ENCODE results near the gene C3orf70.
"Not testable (repeated sequence)": the region's sequence is repeated elsewhere in the genome, so short reads cannot be mapped to it uniquely, and the experiment has no call there.

The C3orf70 gene

DNA sequence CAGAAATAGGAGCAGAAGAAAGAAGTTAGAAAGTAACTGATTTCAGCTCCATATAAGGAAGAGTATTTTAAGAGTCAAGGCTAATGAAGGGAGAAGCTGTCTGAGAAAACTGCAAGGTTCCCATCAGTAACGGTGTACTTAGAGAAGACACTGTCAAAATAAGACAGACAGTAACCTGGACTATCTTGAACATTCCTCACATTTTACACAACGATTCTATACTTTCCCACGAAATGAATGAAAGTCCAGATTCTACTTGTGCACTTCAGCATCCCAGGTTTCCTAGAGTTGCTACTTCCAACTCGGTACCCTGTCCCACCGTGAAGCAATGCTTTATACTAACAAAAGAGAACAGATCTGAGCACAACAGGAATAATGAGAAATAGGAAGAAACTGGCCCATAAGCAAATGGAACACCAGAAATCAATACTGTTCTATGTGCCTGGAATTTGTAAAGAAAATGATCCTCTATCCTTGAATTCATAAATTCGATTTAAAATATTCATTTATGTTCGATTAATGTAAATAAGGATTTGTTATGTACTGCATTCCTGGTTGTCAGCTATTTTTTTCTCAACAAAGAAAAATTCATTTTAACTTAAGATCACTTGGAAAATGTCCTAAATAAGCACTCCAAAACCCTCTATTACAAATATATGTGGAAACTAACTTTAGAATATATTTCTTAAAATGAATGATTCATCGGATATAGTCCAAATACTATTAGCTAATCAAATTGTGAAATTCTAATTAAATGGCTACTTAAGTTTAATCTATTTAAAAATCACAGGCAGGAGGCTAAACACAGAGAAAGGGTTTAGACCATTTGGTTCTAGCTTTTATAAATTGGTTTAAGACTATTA lies 1.5 kb downstream of the C3orf70 start:
- DNase-seq (ENCODE audit: low read depth in 1 of 2, low spot score in 1 of 2), result no peak

DNA sequence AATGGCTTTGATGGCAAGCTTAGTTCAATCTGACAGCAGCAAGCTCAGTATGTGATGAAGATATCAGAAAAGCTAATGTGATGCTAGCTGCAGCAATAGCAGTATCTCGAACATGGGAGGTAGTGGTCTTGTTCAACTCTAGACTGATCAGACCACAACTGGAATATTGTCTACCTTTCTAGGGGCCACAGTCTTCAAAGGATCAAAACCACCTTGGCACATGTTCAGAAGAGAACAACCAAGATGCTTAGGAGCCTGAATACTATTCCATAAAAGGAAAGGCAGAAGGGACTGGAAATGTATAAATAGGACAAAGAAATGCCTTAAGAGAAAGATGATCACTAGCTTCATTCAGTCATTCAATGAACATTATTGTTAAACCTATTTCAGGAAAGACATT lies 2.3 kb downstream of the C3orf70 start:
- no peak for DNase-seq (ENCODE audit: low read depth in 1 of 2, low spot score in 1 of 2)

DNA sequence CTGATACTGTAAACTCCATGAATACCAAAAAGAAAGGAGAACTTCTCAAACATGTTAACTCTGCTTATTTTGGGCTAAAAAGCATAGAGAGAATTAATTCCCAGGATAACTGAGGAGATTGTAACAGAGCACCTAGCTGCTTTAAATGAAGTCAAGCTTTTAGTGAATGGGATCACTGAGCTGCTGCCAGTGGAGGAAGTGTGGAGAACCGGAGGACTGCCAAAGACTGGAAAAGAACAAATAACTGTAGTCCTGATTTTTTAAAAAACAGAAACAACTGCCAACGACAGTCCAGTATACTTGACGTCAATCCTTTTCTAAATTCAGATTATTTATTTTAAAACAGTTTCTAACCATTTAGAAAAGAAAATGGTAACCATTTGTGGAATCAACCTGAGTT lies 3.3 kb downstream of the C3orf70 start:
- DNase-seq (ENCODE audit: low read depth in 1 of 2, low spot score in 1 of 2), result no peak

DNA sequence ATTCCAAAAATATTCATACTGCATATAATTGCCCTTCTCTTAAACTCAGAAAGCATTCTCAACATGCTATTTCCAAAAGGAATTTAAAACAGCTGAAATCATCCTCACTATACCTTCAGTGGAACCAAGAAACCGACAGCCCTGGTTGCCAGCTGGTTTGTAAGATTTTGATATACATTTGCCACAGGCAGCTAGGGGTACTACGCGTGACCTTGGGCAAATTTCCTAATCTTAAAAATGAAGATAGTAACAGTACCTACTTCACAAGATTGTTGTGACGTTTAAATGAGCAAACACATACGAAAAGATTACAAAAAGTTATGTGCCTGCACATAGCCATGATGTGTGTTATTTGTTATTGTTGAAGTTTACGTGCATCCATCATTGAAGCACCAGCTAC lies 7.3 kb downstream of the C3orf70 start:
- DNase-seq (ENCODE audit: low read depth in 1 of 2, low spot score in 1 of 2), result no peak

DNA sequence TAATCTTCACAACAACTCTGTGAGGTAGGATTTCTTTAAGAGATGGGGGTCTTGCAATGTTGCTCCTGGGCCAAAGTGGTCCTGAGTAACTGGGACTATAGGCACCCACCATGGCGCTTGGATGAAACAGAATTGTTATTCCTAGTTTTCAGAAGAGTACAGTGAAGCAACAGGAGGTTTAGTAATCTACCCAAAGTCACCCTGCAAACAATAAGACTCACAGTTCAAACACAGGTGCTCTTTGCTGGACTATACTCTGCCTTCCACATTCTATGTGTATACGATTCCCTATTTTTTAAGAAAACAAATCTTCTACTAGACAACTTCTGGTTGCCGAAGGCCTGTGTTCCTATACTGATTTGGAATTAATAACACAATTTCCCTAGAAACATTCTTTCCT lies 8.1 kb downstream of the C3orf70 start:
- DNase-seq (ENCODE audit: low read depth in 1 of 2, low spot score in 1 of 2), result no peak

DNA sequence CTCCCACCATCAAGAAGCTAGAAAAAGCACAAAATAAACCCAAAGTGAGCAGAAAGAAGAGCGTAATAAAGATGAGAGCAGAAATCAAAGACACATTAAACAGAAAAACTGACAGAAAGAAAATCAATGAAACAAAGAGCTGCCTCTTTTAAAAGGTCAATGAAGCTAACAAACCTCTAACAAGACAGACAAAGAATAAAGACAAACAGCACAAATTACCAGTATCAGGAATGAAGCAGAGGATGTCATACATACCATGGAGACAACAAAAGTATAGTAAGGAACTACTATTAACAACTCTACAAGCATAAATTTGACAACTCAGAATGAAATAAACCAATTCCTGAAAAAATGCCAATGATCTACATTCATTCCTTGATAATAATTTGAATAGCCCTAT lies 15.0 kb downstream of the C3orf70 start:
- no peak for DNase-seq (ENCODE audit: low read depth in 1 of 2, low spot score in 1 of 2)

DNA sequence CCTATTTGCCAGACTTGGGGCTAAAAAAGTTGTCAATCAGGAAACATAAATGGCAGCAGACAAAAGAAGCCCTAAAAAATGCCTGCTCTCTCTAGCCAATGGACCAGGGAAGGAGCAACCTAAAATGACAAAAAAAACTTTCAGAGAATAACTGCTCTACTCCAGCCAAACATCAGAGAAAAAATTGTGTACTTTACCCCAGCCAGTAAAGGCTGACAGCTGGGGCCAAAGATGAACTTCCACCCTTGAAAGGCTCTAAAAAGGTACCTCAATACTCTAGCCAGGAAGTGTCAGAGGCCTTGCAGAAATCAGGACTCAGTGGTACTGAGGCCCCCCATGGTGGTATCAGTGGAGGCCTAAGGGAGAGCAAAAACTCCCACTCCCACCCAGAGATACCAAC lies 18.4 kb downstream of the C3orf70 start:
- no peak for DNase-seq (ENCODE audit: low read depth in 1 of 2, low spot score in 1 of 2)

DNA sequence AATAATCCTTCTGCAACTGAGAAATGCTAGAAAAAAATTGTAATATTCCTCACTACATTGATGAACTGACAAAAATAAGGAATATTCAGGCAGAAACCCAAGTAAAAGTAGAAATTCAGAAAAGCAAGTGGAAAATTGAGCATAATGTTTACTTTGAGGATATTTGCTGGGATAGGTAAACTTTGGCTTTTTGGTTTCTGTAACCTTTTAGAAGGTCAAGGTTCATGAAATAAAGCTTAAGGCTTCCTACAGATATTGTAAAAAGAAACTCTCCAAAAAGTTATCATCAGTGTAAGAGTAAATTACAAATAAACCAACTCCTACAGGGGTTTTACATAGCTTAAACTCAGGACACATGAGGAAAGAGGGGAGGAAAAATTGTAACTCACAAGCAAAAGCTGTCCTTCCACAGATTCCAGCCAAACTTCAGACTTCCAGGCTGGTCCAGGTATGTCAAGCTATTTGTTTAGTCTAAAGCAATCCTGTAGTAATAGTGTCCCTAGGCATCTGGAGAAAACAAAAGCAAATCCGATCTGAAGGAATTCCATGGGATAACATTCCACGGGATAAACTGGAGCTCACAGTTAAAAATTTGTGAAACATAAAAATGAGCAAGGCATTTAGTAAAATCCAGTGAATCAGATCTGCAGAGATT lies 21.1 kb downstream of the C3orf70 start:
- DNase-seq (ENCODE audit: low read depth in 1 of 2, low spot score in 1 of 2), result no peak

DNA sequence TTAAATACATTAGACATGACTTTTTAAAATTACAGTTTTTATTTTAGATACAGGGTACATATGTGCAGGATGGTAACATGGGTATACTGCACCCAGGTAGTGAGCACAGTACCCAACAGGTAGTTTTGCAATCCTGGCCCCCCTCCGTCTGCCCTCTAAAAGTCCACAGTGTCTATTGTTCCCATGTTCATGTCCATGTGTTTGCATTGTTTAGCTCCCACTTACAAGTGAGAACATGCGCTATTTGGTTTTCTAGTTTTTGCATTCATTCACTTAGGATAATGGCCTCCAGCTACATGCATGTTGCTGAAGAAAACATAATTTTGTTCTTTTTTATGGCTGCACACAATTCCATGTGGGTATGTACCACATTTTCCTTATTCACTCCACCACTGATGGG lies 23.8 kb downstream of the C3orf70 start:
- no peak for DNase-seq (ENCODE audit: low read depth in 1 of 2, low spot score in 1 of 2)

DNA sequence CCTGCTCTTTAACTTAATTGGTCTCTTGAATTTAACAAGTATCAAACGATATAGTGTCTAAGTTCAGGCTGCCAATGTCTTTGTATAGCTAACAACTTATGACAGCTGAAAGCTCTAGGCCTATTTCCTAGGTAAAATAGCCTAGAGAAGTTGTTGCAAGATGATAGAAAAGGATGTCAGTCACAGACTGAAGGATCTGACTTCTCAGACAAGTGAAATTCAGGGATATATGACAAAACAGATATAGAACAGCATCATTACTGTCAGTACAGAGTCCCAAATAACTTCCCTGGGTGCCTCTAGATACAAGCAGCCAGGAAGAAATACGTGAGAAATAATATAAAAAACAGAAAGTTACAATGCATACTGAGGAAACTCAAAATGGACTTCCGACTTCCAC lies 26.7 kb downstream of the C3orf70 start:
- DNase-seq (ENCODE audit: low read depth in 1 of 2, low spot score in 1 of 2), result no peak

DNA sequence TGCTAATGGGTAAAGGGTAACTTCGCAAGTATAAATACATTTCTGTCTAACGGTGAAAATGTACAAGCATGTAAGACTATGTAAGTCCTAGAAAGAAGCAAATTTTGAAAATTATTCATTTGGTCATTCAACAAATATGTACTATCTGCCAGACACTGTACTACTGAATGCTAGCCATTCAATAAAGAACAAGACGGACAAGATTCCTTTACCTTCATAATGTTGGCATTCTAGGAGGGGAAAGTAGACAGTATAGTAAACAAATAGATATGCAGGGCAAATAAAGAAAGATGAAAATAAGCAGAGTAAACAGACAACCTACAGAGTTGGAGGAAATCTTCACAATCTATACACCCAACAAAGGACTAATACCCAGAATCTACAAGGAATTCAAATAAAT lies 32.7 kb downstream of the C3orf70 start:
- no peak for DNase-seq (ENCODE audit: low read depth in 1 of 2, low spot score in 1 of 2)

DNA sequence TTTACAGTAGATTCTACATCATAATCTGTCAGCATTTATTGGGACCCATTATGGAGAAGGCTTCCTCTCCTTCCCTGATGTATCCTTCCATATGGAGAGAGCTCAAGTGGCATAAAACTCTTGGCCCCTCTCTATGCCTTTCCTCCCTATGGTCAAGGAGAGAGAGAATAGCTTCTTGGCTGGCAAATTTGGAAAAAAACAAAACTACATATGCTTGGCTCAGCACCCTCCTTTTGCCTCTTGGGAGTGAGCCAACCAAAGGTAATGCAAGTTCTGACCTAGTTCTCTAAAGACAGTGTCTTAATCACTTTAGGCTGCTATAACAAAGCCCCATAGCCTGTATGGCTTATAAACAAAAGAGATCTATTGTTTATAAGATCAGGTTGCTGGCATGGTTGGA lies 37.5 kb downstream of the C3orf70 start:
- no peak for DNase-seq (ENCODE audit: low read depth in 1 of 2, low spot score in 1 of 2)

DNA sequence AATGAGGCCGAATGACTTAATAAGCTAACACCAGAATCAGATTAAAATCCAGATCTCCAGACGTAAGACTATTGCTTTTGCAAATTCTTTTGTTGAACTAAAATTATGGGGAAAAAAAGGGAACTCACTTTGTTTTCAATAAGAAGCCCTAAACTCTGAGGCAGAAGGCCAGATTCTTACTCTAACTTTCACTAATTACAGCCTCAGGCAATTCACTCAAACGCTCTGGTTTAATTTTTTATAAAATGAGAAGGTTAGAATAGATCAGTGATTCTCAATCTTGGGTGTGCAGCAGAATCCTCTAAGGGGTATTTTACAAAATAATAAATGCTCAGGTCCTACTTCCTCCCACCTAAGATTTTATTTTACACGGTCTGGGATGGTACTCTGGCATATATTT lies 38.1 kb downstream of the C3orf70 start:
- DNase-seq (ENCODE audit: low read depth in 1 of 2, low spot score in 1 of 2), result no peak

DNA sequence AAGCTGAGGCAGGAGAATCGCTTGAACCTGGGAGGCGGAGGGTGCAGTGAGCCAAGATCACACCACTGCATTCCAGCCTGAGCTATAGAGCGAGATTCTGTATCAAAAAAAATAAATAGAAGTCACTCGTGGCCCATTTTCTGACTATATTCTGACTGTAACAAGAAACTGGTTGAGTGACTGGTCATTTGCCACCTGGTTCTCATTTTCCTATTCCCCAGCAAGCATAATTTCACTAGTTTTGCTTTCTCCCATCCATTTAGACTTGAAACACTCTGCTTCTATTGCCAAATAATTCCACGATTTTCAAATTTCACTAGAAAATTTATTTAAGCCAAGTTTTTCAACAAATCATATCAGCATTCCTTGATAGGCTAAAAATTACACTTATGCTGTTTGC lies 40.7 kb downstream of the C3orf70 start:
- DNase-seq (ENCODE audit: low read depth in 1 of 2, low spot score in 1 of 2), result no peak

DNA sequence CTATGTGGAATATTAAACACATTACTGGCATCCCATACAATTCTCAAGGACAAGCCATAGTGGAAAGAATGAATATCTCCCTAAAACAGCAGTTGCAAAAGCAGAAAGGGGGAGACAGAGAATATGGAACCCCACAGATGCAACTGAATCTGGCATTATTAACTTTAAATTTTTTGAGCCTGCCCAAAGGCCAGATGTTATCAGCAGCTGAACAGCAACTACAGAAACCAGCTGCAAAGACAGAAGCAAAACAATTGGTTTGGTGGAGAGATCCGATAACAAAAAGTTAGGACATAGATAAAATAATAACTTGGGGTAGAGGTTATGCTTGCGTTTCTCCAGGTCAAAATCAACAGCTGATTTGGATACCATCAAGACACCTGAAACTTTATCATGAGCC lies 43.8 kb downstream of the C3orf70 start:
- not testable (repeated sequence) for DNase-seq (ENCODE audit: low read depth in 1 of 2, low spot score in 1 of 2)

DNA sequence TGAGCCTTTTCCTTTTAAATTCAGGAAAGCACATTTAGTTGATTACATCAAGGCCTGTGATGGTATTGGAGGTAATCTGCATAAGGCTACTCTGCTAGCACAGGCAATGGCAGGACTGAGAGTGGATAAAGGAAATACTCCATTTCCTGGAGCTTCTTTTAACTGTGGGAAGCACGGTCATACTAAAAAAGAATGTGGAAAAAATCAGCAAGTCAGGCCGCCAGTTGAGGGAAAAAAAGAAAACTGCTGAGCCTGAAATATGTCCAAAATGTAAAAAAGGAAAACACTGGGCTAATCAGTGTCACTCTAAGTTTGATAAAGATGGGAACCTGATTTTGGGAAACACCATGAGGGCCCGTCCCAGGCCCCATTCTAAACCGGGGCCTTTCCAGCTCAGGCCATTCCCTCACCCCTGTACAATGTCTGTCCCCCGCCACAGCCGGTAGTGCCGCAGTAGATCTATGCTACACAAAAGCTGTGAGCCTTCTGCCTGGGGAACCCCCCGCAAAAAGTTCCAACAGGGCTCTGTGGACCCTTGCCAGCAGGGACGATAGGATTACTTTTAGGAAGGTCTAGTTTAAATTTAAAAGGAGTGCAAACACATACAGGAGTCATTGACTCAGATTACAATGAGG lies 46.5 kb downstream of the C3orf70 start:
- not testable (repeated sequence) for DNase-seq (ENCODE audit: low read depth in 1 of 2, low spot score in 1 of 2)

DNA sequence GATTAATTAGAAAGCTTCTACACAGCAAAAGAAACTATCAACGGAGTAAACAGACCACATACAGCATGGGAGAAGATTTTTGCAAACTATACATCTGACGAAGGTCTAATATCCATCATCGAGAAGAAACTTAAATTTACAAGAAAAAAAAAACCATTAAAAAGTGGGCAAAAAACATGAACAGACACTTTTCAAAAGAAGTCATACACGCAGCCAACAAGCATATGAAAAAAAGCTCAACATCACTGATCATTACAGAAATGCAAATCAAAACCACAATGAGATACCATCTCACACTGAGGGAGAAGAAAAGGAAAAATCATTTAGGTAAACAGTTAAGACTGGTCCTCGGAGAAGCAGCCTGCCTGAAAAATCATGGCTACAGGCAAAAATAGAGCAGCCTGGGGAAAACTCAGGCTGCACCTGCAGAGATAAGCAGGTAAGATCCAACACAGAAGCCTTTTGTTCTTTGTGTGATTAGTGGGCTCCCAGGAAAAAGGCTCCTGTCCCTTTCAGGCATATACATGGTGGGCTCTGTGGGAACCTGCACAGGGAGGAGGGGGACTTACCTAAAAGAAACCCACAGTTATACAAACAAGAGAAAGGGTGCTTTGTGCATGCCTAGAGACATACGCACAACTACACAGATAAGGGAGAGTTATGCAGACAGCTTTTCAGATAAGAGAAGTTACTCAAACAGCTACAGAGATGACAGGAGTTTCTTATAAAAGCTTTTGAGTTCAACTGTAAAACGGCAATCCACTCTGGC lies 49.3 kb downstream of the C3orf70 start:
- no peak for DNase-seq (ENCODE audit: low read depth in 1 of 2, low spot score in 1 of 2)

DNA sequence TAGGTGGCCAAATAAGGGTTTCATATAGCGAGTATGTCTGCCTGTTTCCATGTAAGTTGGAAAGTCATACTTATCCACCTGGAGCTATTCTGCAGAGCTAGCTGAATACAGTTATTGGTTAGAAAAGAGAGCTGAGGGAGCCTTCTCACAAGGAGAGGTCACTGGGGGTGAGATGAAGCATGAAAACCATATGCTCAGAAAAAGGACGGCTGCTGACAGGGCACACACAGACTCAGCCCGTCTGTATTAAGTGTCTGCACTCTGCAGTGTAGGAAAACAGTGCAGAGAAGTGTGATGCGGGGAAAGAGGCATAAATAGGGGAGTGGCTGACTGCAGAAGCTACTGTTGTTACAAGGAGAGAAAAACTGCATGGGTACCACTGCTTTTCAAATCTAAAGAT lies 58.2 kb downstream of the C3orf70 start:
- no peak for DNase-seq (ENCODE audit: low read depth in 1 of 2, low spot score in 1 of 2)

DNA sequence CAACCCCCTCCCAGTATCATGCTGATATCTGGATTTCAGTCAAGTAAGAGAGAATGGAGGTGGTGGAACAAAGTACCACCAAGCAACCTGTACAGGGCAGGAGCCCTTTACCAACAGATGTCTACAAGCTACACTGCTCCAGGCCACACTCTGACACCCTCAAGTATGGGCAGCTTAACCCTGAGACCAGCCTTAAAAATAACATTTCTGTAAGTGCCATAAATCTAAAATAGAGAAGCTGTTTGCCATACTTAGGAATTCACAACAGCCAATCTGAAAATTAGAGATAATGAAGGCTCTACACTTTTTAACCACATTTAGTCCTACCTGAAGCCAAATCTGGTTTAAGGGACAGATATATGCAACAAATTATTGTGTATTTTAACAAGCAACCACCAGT lies 59.7 kb downstream of the C3orf70 start:
- no peak for DNase-seq (ENCODE audit: low read depth in 1 of 2, low spot score in 1 of 2)

DNA sequence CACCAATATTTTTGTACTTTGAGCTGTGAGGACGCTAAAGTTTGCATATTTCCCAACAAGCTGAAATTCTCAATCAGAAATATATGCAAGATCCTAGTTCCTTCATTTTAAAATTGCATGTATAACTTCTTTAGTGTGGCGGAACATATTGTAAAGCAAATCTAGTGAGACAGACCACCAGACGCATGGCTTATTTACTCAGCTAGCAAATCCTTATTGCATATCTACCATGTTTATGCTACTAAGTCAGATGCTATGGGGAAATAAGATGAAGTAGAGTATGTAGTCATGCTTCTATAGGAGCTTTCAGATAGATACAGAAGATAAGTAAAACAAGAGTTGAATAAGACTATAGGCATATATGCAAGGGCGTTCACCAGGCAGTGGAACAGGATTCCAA lies 62.0 kb downstream of the C3orf70 start:
- no peak for DNase-seq (ENCODE audit: low read depth in 1 of 2, low spot score in 1 of 2)

DNA sequence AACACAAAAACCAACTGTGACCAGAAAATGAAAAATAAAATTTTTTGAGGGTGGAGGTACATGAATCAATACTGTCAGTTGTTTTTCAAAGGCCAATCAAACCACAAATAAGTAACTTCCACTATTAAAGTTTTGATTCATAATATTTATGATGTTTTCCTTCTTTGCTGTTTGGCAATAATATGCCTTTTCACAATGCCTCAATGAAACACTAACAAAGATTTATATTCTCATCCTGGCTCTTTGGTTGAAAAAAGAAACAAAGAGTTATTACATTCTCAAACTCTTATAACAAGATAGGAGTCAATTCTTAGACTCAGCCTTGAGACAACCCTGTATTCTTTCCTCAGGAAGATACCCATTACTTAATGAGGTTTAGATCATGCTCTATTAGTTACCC lies 63.1 kb downstream of the C3orf70 start:
- no peak for DNase-seq (ENCODE audit: low read depth in 1 of 2, low spot score in 1 of 2)

DNA sequence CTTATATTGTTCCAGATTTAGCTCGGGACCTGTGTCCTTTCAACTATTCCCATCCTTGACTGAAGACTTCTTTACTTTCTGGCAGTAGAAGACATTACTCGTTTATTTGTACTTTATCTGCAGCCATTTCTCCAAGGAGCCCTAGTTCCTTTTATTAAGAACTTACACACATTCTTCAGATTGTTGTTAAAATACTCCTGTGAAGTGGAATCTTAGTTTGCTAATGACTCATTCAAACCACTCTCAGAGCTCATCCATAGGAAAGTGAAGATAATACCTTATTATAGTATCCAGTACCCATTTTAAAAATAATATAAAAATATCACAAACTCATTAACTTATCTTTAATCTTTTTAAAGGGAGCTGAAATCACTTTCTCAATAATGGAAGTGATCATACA lies 63.5 kb downstream of the C3orf70 start:
- no peak for DNase-seq (ENCODE audit: low read depth in 1 of 2, low spot score in 1 of 2)
